CD4-positive, alpha-beta T cell (primary cell): Measurements from ENCODE around the gene SF3A2. TPM values are rescaled to one million over a fixed set of nuclear protein-coding genes. Genes with fewer than 3 reads are reported as not detected.
A peak's percentile ranks its signal among the peaks of the same experiment; 100 is the strongest.

Source experiments
- ATAC-seq: fragments of 200-7000 bp; cut with Tn5 transposase; one replicate; pipeline ENCODE4 v1.10.0; 2022; ENCODE audit warnings: mild to moderate bottlenecking; ENCODE audit not compliant: poor library complexity
- CTCF ChIA-PET: fragments of 350-600 bp; sonication (Branson Sonifier 250); formaldehyde crosslinking; loops from one replicate; lab custom pipeline; 2021; ENCODE audit warnings: antibody characterized with exemption, inconsistent platforms; lab: Charles Lee
- POLR2A ChIA-PET: fragments of 350-600 bp; sonication (Branson Sonifier 250); formaldehyde crosslinking; loops from one replicate; lab custom pipeline; 2021; ENCODE audit warnings: antibody characterized with exemption, inconsistent platforms; lab: Charles Lee
- DNase-seq, 14 experiments: peaks; one replicate each; pipeline ENCODE4 v3.0.0-alpha.2; 2013 to 2020; ENCODE audit warnings: mixed read lengths in 2 of 14
- H3K27ac ChIP-seq, 2 donors: one replicate each; pipeline versions ENCODE4 v1.5.1 to v1.7.0; 2013; ENCODE audit warnings: low read length in 2 of 2, low read depth in 1 of 2, mild to moderate bottlenecking in 1 of 2
- H3K27me3 ChIP-seq, 2 experiments: 1 replicate in 1 of 2; 2 replicates in 1 of 2; pipeline versions ENCODE4 v1.6.1 to v1.7.0; 2013; ENCODE audit warnings: low read length in 2 of 2, control low read depth in 1 of 2, mild to moderate bottlenecking in 1 of 2, moderate library complexity in 1 of 2; ENCODE audit not compliant: insufficient read depth in 2 of 2, control insufficient read depth in 1 of 2
- H3K36me3 ChIP-seq: one replicate; pipeline ENCODE4 v1.6.1; 2013; ENCODE audit warnings: low read length, control low read depth; ENCODE audit not compliant: insufficient read depth
- H3K4me1 ChIP-seq: one replicate; pipeline ENCODE4 v1.6.1; 2013; ENCODE audit warnings: low read length, control low read depth; ENCODE audit not compliant: insufficient read depth
- H3K4me3 ChIP-seq: one replicate; pipeline ENCODE4 v1.5.1; 2013; ENCODE audit warnings: mild to moderate bottlenecking, low read length, moderate library complexity
- H3K9me3 ChIP-seq, 2 experiments: 1 replicate in 1 of 2; 2 replicates in 1 of 2; pipeline versions ENCODE4 v1.6.1 to v1.7.0; 2013; ENCODE audit warnings: low read length in 2 of 2, mild to moderate bottlenecking in 2 of 2, control low read depth in 1 of 2, moderate library complexity in 1 of 2; ENCODE audit not compliant: control insufficient read depth in 1 of 2, insufficient read depth in 1 of 2
- H3K27ac Mint-ChIP-seq: one replicate; pipeline ENCODE4 v1.8.0; 2020; ENCODE audit warnings: mixed read lengths
- H3K27me3 Mint-ChIP-seq: one replicate; pipeline ENCODE4 v1.8.0; 2021; ENCODE audit warnings: mixed read lengths
- H3K36me3 Mint-ChIP-seq: one replicate; pipeline ENCODE4 v1.8.0; 2021; ENCODE audit warnings: low read depth, mixed read lengths
- H3K4me1 Mint-ChIP-seq: one replicate; pipeline ENCODE4 v1.8.0; 2021; ENCODE audit warnings: low read depth, mixed read lengths
- H3K4me3 Mint-ChIP-seq: one replicate; pipeline ENCODE4 v1.8.0; 2020; ENCODE audit warnings: mild to moderate bottlenecking, mixed read lengths
- H3K9me3 Mint-ChIP-seq: one replicate; pipeline ENCODE4 v1.8.0; 2020; ENCODE audit warnings: mixed read lengths
- intact Hi-C, 2 experiments: fragments of 100-400 bp; cut with DNase I in 1 of 2; cut with micrococcal nuclease in 1 of 2; formaldehyde crosslinking; loops; one replicate each; pipeline versions ENCODE4 v1.15.1 to v1.9.0; 2023 to 2025; cut with DNase I, micrococcal nuclease
- total RNA-seq, 174 experiments: library from RNA in 2 of 174; stranded (reverse) in 2 of 174; gene quantifications; one replicate each; pipeline ENCODE4 v1.2.3 and lab custom pipeline; 2021 to 2026
- TF ChIP-seq, protein P1 (sequence below): fragments of 200-600 bp; IDR thresholded peaks from one replicate; pipeline ENCODE4 v1.8.0; 2022; ENCODE audit warnings: antibody characterized with exemption, mild to moderate bottlenecking

Gene SF3A2
- total RNA-seq, 2 experiments from 2014 or later: 186 to 194 TPM

DNA sequence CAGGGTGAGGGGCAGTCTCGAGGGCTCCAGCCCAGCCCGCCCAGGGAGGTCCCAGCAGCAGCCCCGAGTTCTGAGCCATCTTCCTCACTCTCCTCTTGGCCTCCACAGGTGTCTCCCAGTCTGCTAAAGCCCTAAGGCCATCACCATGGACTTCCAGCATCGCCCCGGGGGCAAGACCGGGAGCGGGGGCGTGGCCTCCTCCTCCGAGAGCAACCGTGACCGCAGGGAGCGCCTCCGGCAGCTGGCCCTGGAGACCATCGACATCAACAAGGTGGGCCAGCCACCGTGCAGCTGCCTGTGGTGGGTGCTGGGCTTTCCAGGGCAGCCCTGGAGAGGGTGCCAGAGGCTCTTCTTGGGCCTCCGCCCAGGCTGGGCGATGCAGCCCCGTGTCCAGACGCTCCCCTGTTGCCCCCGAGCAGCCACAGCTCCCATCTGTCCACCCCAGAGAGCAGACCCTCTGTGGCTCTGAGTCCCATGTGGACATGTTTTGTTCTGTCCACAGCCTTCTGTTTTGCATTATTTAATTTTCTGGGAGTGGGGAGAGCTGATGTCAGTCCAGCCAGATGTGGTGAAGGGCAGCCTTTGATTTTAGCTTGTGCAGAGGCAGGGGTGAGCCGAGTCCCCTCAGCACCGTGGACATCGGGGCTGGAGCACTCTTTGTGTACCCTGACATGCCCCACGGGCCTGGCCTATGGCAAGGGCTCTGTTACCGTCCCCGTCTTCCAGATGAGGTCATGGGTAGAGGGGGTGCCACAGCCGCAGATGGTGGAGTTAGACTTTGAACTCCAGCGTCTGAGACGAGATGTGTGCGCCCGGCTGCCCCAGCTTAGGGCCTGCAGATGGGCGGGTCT lies 6.9 kb downstream of the SF3A2 start:
- Mint-ChIP-seq H3K9me3 (no peaks in the 10 kb centered on the region), H3K4me1 (peaks cover 43% of the 10 kb centered on the region), H3K27me3 (no peaks in the 10 kb centered on the region), H3K4me3 (no peak overlapping the region), H3K36me3 (peaks cover 60% of the 10 kb centered on the region), H3K27ac (peak overlapping the region; percentile 99)
- TF ChIP-seq, protein P1, sequence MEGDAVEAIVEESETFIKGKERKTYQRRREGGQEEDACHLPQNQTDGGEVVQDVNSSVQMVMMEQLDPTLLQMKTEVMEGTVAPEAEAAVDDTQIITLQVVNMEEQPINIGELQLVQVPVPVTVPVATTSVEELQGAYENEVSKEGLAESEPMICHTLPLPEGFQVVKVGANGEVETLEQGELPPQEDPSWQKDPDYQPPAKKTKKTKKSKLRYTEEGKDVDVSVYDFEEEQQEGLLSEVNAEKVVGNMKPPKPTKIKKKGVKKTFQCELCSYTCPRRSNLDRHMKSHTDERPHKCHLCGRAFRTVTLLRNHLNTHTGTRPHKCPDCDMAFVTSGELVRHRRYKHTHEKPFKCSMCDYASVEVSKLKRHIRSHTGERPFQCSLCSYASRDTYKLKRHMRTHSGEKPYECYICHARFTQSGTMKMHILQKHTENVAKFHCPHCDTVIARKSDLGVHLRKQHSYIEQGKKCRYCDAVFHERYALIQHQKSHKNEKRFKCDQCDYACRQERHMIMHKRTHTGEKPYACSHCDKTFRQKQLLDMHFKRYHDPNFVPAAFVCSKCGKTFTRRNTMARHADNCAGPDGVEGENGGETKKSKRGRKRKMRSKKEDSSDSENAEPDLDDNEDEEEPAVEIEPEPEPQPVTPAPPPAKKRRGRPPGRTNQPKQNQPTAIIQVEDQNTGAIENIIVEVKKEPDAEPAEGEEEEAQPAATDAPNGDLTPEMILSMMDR: no peak
- peaks cover 53% of the 10 kb centered on the region for H3K4me1 ChIP-seq
- CTCF ChIA-PET: no interaction called here
- DNase-seq: no peak
- H3K36me3 ChIP-seq: peaks cover 77% of the 10 kb centered on the region
- no peaks in the 10 kb centered on the region for H3K27me3 ChIP-seq
- intact Hi-C loops: no loop called here
- no peak overlapping the region for H3K27ac ChIP-seq
- no peak overlapping the region for H3K4me3 ChIP-seq
- POLR2A ChIA-PET: no interaction called here
- ATAC-seq: no peak
- no peaks in the 10 kb centered on the region for H3K9me3 ChIP-seq

DNA sequence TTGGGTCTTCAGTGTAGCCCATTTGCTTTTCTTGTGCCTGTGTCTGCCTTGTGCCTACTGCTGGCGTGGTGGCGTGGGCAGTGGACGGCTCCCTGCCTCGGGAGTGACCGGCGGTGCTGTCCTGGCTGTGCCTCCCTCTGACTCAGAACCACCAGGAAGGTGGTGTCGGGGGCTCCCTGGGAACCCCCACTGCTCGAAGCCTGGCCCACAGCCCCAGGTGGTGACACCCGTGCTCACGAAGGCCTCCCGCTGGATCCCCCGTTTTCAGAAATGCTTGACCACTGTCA lies 7.4 kb downstream of the SF3A2 start:
- intact Hi-C loops: no loop called here
- POLR2A ChIA-PET: no interaction called here

DNA sequence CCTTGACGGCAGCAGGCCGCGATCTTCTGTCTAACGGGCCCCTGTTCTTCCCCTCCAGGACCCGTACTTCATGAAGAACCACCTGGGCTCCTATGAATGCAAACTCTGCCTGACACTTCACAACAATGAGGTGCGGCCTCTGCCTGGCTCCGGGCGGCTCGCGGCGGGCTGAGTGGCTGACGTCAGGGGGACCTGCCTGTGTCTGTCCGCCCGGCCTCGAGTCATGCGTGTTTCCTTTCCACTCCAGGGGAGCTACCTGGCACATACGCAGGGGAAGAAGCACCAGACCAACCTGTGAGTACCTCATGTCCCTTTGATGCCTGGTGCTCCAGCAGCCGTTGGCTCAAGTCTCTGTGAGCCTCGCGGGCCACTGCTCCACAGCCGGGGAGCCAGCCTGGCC lies 7.9 kb downstream of the SF3A2 start:
- CTCF ChIA-PET: no interaction called here
- intact Hi-C loops: no loop called here

More for the DNA sequence above, 7.4 kb downstream of the SF3A2 start:
- H3K9me3 Mint-ChIP-seq: no peaks in the 10 kb centered on the region
- CTCF ChIA-PET: no interaction called here
- no peak overlapping the region for H3K27ac ChIP-seq
- H3K36me3 Mint-ChIP-seq: peaks cover 62% of the 10 kb centered on the region
- no peak overlapping the region for H3K4me3 ChIP-seq
- H3K36me3 ChIP-seq: peaks cover 82% of the 10 kb centered on the region
- TF ChIP-seq, protein P1: no peak
- peaks cover 47% of the 10 kb centered on the region for H3K4me1 ChIP-seq
- no peaks in the 10 kb centered on the region for H3K27me3 ChIP-seq
- H3K27ac Mint-ChIP-seq: no peak overlapping the region
- H3K4me1 Mint-ChIP-seq: peaks cover 37% of the 10 kb centered on the region
- H3K9me3 ChIP-seq: no peaks in the 10 kb centered on the region
- no peak for ATAC-seq
- H3K4me3 Mint-ChIP-seq: no peak overlapping the region
- DNase-seq: no peak
- no peaks in the 10 kb centered on the region for H3K27me3 Mint-ChIP-seq

More for the DNA sequence above, 7.9 kb downstream of the SF3A2 start:
- POLR2A ChIA-PET: interaction anchor here (0.7 kb wide), 1 partner anchor 9 kb away, joined by 3 read pairs; no protein-coding TSS in a partner anchor
- Histone ChIP-seq H3K36me3 (peaks cover 82% of the 10 kb centered on the region), H3K27me3 (no peaks in the 10 kb centered on the region), H3K4me1 (peaks cover 45% of the 10 kb centered on the region), H3K9me3 (no peaks in the 10 kb centered on the region), H3K27ac (no peak overlapping the region), H3K4me3 (no peak overlapping the region)
- Mint-ChIP-seq H3K4me1 (peaks cover 33% of the 10 kb centered on the region), H3K27me3 (no peaks in the 10 kb centered on the region), H3K9me3 (no peaks in the 10 kb centered on the region), H3K27ac (no peak overlapping the region), H3K4me3 (no peak overlapping the region), H3K36me3 (peaks cover 58% of the 10 kb centered on the region)
- TF ChIP-seq, protein P1: no peak
- DNase-seq (no peak), ATAC-seq (no peak)
